HEK293 (cell line): Measurements from ENCODE around the gene PIK3R2.

Experiments
- EGR2 ChIP-seq: fragments of 450-650 bp; formaldehyde crosslinking; IDR thresholded peaks from 2 replicates; pipeline ENCODE4 v1.5.1; 2016; ENCODE audit warnings: low read depth, missing biosample characterization, missing genetic modification characterization
- GFI1B ChIP-seq: fragments of 450-650 bp; formaldehyde crosslinking; IDR thresholded peaks from 2 replicates; pipeline ENCODE4 v1.5.1; 2016; ENCODE audit warnings: missing biosample characterization, missing genetic modification characterization
- GLIS1 ChIP-seq: fragments of 450-650 bp; formaldehyde crosslinking; IDR thresholded peaks from 2 replicates; pipeline ENCODE4 v1.5.1; 2016; ENCODE audit warnings: missing biosample characterization, missing genetic modification characterization
- KLF16 ChIP-seq: fragments of 450-650 bp; formaldehyde crosslinking; IDR thresholded peaks from 2 replicates; pipeline ENCODE4 v1.5.1; 2017; ENCODE audit warnings: missing biosample characterization, missing genetic modification characterization
- KLF8 ChIP-seq: fragments of 450-650 bp; formaldehyde crosslinking; IDR thresholded peaks from 2 replicates; pipeline ENCODE4 v1.5.1; 2016; ENCODE audit warnings: missing biosample characterization, missing genetic modification characterization
- OSR2 ChIP-seq: fragments of 450-650 bp; formaldehyde crosslinking; IDR thresholded peaks from 2 replicates; pipeline ENCODE4 v1.5.1; 2016; ENCODE audit warnings: missing biosample characterization, missing genetic modification characterization
- SP3 ChIP-seq: fragments of 450-650 bp; formaldehyde crosslinking; IDR thresholded peaks from 2 replicates; pipeline ENCODE4 v1.5.1; 2016; ENCODE audit warnings: missing biosample characterization, missing genetic modification characterization
- SP7 ChIP-seq: fragments of 450-650 bp; formaldehyde crosslinking; IDR thresholded peaks from 2 replicates; pipeline ENCODE4 v1.5.1; 2016; ENCODE audit warnings: missing biosample characterization, missing genetic modification characterization
- ZBTB17 ChIP-seq: fragments of 450-650 bp; formaldehyde crosslinking; IDR thresholded peaks from 2 replicates; pipeline ENCODE4 v1.5.1; 2016; ENCODE audit warnings: missing biosample characterization, missing genetic modification characterization
- ZBTB20 ChIP-seq: fragments of 450-650 bp; formaldehyde crosslinking; IDR thresholded peaks from 2 replicates; pipeline ENCODE4 v1.5.1; 2016; ENCODE audit warnings: missing biosample characterization, missing genetic modification characterization
- ZFHX2 ChIP-seq: fragments of 450-650 bp; formaldehyde crosslinking; conservative IDR thresholded peaks from 2 replicates; pipeline ENCODE4 v1.5.1; 2016; ENCODE audit warnings: missing biosample characterization, missing genetic modification characterization
- ZFP69B ChIP-seq: fragments of 450-650 bp; formaldehyde crosslinking; IDR thresholded peaks from 2 replicates; pipeline ENCODE4 v1.5.1; 2016; ENCODE audit warnings: missing biosample characterization, missing genetic modification characterization
- ZIC2 ChIP-seq: fragments of 450-650 bp; formaldehyde crosslinking; IDR thresholded peaks from 2 replicates; pipeline ENCODE4 v1.5.1; 2016; ENCODE audit warnings: missing biosample characterization, missing genetic modification characterization
- ZNF133 ChIP-seq: fragments of 450-650 bp; formaldehyde crosslinking; IDR thresholded peaks from 2 replicates; pipeline ENCODE4 v1.5.1; 2016; ENCODE audit warnings: missing biosample characterization, missing genetic modification characterization
- ZNF169 ChIP-seq: fragments of 450-650 bp; formaldehyde crosslinking; IDR thresholded peaks from 2 replicates; pipeline ENCODE4 v1.5.1; 2016; ENCODE audit warnings: missing biosample characterization, missing genetic modification characterization
- ZNF335 ChIP-seq: fragments of 450-650 bp; formaldehyde crosslinking; conservative IDR thresholded peaks from 2 replicates; pipeline ENCODE4 v1.5.1; 2016; ENCODE audit warnings: missing biosample characterization, missing genetic modification characterization
- ZNF350 ChIP-seq: fragments of 450-650 bp; formaldehyde crosslinking; IDR thresholded peaks from 2 replicates; pipeline ENCODE4 v1.5.0; 2017; ENCODE audit warnings: missing biosample characterization, mild to moderate bottlenecking, missing genetic modification characterization
- ZNF391 ChIP-seq: fragments of 450-650 bp; formaldehyde crosslinking; IDR thresholded peaks from 2 replicates; pipeline ENCODE4 v1.5.1; 2016; ENCODE audit warnings: low read depth, missing biosample characterization, missing genetic modification characterization, borderline replicate concordance
- ZNF501 ChIP-seq: fragments of 450-650 bp; formaldehyde crosslinking; IDR thresholded peaks from 2 replicates; pipeline ENCODE4 v1.5.1; 2016; ENCODE audit warnings: missing biosample characterization, missing genetic modification characterization
- ZNF76 ChIP-seq: fragments of 450-650 bp; formaldehyde crosslinking; IDR thresholded peaks from 2 replicates; pipeline ENCODE4; 2016; ENCODE audit warnings: low read depth, missing biosample characterization, missing genetic modification characterization, borderline replicate concordance
- ZNF791 ChIP-seq: fragments of 450-650 bp; formaldehyde crosslinking; IDR thresholded peaks from 2 replicates; pipeline ENCODE4 v1.5.1; 2016; ENCODE audit warnings: missing biosample characterization, missing genetic modification characterization
- TF ChIP-seq, protein P1 (sequence below): fragments of 450-650 bp; formaldehyde crosslinking; IDR thresholded peaks from 2 replicates; pipeline ENCODE4 v1.5.1; 2016; ENCODE audit warnings: missing biosample characterization, missing genetic modification characterization
- TF ChIP-seq, protein P2 (sequence below): fragments of 450-650 bp; formaldehyde crosslinking; IDR thresholded peaks from 2 replicates; pipeline ENCODE4 v1.5.1; 2016; ENCODE audit warnings: missing biosample characterization, missing genetic modification characterization
- TF ChIP-seq, protein P3 (sequence below): fragments of 450-650 bp; formaldehyde crosslinking; IDR thresholded peaks from 2 replicates; pipeline ENCODE4 v1.5.1; 2016; ENCODE audit warnings: missing biosample characterization, missing genetic modification characterization
- TF ChIP-seq, protein P4 (sequence below): fragments of 450-650 bp; formaldehyde crosslinking; IDR thresholded peaks from 2 replicates; pipeline ENCODE4 v1.5.1; 2016; ENCODE audit warnings: missing biosample characterization, missing genetic modification characterization
- TF ChIP-seq, protein P5 (sequence below): fragments of 450-650 bp; formaldehyde crosslinking; IDR thresholded peaks from 2 replicates; pipeline ENCODE4 v1.5.1; 2016; ENCODE audit warnings: missing biosample characterization, missing genetic modification characterization
- TF ChIP-seq, protein P6 (sequence below): fragments of 450-650 bp; formaldehyde crosslinking; optimal IDR thresholded peaks from 2 replicates; pipeline ENCODE3; 2016; ENCODE audit warnings: missing biosample characterization, mild to moderate bottlenecking, missing genetic modification characterization

Gene PIK3R2

DNA sequence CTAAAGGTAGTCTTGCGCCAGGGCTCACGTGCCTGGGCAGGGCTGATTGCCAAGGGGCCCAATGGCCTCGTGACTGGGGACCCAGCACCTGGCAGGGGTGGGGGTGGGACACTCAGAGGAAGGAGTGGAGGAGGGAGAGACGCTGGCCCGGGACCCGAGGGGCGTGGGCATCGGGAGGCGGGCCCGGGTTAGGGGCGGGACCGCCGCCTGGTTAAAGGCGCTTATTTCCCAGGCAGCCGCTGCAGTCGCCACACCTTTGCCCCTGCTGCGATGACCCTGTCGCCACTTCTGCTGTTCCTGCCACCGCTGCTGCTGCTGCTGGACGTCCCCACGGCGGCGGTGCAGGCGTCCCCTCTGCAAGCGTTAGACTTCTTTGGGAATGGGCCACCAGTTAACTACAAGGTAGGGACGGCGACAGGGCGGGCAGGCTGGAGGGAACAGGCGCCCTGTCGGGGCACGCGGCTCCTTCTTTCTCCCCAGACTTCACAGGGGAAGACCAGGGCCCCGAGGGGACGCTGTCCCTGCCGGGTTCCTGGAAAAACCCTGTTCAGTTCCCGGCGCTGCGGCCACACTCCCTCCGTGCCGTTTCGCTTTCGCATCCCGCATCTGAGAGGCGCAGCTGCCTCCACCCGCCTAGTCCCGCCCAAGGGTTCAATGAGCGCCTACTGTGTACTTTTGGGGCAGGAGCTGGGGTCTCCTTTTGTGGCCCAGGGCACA is 20.8 kb downstream of the PIK3R2 start, which contains the start of gene IFI30 (continued):
- peak; percentile 5; the same call in 1 of the 2 replicates for TF ChIP-seq ZBTB17
- TF ChIP-seq ZNF76 = peak; percentile 66; the same call in 1 of the 2 replicates
- TF ChIP-seq KLF16 (tag by site-specific recombination) = peak; percentile 74
- peak; percentile 82 for TF ChIP-seq OSR2 (tag by site-specific recombination)
- peak; percentile 99 for TF ChIP-seq ZNF335 (tag by site-specific recombination)
- TF ChIP-seq ZNF791 (tag by site-specific recombination) = no peak
- TF ChIP-seq, protein P1, sequence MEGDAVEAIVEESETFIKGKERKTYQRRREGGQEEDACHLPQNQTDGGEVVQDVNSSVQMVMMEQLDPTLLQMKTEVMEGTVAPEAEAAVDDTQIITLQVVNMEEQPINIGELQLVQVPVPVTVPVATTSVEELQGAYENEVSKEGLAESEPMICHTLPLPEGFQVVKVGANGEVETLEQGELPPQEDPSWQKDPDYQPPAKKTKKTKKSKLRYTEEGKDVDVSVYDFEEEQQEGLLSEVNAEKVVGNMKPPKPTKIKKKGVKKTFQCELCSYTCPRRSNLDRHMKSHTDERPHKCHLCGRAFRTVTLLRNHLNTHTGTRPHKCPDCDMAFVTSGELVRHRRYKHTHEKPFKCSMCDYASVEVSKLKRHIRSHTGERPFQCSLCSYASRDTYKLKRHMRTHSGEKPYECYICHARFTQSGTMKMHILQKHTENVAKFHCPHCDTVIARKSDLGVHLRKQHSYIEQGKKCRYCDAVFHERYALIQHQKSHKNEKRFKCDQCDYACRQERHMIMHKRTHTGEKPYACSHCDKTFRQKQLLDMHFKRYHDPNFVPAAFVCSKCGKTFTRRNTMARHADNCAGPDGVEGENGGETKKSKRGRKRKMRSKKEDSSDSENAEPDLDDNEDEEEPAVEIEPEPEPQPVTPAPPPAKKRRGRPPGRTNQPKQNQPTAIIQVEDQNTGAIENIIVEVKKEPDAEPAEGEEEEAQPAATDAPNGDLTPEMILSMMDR = peak; percentile 30; the same call in 1 of the 2 replicates
- TF ChIP-seq ZNF133 (tag by site-specific recombination) = 0 out of 2 replicates have a peak, but pooled peaks have one; percentile 18
- TF ChIP-seq ZNF501 (tag by site-specific recombination) = peak; percentile 36; the same call in 1 of the 2 replicates
- TF ChIP-seq, protein P2, sequence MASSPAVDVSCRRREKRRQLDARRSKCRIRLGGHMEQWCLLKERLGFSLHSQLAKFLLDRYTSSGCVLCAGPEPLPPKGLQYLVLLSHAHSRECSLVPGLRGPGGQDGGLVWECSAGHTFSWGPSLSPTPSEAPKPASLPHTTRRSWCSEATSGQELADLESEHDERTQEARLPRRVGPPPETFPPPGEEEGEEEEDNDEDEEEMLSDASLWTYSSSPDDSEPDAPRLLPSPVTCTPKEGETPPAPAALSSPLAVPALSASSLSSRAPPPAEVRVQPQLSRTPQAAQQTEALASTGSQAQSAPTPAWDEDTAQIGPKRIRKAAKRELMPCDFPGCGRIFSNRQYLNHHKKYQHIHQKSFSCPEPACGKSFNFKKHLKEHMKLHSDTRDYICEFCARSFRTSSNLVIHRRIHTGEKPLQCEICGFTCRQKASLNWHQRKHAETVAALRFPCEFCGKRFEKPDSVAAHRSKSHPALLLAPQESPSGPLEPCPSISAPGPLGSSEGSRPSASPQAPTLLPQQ (tag by site-specific recombination) = peak; percentile 89
- TF ChIP-seq ZNF350 (tag by site-specific recombination) = no peak
- TF ChIP-seq ZFP69B (tag by site-specific recombination) = peak; percentile 63; the same call in 1 of the 2 replicates
- TF ChIP-seq, protein P3, sequence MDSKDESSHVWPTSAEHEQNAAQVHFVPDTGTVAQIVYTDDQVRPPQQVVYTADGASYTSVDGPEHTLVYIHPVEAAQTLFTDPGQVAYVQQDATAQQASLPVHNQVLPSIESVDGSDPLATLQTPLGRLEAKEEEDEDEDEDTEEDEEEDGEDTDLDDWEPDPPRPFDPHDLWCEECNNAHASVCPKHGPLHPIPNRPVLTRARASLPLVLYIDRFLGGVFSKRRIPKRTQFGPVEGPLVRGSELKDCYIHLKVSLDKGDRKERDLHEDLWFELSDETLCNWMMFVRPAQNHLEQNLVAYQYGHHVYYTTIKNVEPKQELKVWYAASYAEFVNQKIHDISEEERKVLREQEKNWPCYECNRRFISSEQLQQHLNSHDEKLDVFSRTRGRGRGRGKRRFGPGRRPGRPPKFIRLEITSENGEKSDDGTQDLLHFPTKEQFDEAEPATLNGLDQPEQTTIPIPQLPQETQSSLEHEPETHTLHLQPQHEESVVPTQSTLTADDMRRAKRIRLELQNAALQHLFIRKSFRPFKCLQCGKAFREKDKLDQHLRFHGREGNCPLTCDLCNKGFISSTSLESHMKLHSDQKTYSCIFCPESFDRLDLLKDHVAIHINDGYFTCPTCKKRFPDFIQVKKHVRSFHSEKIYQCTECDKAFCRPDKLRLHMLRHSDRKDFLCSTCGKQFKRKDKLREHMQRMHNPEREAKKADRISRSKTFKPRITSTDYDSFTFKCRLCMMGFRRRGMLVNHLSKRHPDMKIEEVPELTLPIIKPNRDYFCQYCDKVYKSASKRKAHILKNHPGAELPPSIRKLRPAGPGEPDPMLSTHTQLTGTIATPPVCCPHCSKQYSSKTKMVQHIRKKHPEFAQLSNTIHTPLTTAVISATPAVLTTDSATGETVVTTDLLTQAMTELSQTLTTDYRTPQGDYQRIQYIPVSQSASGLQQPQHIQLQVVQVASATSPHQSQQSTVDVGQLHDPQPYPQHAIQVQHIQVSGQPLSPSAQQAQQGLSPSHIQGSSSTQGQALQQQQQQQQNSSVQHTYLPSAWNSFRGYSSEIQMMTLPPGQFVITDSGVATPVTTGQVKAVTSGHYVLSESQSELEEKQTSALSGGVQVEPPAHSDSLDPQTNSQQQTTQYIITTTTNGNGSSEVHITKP (tag by site-specific recombination) = peak; percentile 95
- peak; percentile 94 for TF ChIP-seq SP3 (tag by site-specific recombination)
- TF ChIP-seq EGR2 (tag by site-specific recombination) = peak; percentile 65
- peak; percentile 73 for TF ChIP-seq ZIC2 (tag by site-specific recombination)
- peak; percentile 81 for TF ChIP-seq ZBTB20
- TF ChIP-seq KLF8 = peak; percentile 44
- no peak for TF ChIP-seq GFI1B (tag by site-specific recombination)
- TF ChIP-seq, protein P4, sequence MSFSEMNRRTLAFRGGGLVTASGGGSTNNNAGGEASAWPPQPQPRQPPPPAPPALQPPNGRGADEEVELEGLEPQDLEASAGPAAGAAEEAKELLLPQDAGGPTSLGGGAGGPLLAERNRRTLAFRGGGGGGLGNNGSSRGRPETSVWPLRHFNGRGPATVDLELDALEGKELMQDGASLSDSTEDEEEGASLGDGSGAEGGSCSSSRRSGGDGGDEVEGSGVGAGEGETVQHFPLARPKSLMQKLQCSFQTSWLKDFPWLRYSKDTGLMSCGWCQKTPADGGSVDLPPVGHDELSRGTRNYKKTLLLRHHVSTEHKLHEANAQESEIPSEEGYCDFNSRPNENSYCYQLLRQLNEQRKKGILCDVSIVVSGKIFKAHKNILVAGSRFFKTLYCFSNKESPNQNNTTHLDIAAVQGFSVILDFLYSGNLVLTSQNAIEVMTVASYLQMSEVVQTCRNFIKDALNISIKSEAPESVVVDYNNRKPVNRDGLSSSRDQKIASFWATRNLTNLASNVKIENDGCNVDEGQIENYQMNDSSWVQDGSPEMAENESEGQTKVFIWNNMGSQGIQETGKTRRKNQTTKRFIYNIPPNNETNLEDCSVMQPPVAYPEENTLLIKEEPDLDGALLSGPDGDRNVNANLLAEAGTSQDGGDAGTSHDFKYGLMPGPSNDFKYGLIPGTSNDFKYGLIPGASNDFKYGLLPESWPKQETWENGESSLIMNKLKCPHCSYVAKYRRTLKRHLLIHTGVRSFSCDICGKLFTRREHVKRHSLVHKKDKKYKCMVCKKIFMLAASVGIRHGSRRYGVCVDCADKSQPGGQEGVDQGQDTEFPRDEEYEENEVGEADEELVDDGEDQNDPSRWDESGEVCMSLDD (tag by site-specific recombination) = peak; percentile 84
- TF ChIP-seq, protein P5, sequence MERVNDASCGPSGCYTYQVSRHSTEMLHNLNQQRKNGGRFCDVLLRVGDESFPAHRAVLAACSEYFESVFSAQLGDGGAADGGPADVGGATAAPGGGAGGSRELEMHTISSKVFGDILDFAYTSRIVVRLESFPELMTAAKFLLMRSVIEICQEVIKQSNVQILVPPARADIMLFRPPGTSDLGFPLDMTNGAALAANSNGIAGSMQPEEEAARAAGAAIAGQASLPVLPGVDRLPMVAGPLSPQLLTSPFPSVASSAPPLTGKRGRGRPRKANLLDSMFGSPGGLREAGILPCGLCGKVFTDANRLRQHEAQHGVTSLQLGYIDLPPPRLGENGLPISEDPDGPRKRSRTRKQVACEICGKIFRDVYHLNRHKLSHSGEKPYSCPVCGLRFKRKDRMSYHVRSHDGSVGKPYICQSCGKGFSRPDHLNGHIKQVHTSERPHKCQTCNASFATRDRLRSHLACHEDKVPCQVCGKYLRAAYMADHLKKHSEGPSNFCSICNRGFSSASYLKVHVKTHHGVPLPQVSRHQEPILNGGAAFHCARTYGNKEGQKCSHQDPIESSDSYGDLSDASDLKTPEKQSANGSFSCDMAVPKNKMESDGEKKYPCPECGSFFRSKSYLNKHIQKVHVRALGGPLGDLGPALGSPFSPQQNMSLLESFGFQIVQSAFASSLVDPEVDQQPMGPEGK (tag by site-specific recombination) = peak; percentile 96
- no peak for TF ChIP-seq ZNF169 (tag by site-specific recombination)
- peak; percentile 89 for TF ChIP-seq GLIS1 (tag by site-specific recombination)
- TF ChIP-seq ZFHX2 (tag by site-specific recombination) = peak; percentile 73
- TF ChIP-seq SP7 (tag by site-specific recombination) = peak; percentile 75
- TF ChIP-seq, protein P6, sequence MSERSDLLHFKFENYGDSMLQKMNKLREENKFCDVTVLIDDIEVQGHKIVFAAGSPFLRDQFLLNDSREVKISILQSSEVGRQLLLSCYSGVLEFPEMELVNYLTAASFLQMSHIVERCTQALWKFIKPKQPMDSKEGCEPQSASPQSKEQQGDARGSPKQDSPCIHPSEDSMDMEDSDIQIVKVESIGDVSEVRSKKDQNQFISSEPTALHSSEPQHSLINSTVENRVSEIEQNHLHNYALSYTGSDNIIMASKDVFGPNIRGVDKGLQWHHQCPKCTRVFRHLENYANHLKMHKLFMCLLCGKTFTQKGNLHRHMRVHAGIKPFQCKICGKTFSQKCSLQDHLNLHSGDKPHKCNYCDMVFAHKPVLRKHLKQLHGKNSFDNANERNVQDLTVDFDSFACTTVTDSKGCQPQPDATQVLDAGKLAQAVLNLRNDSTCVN (tag by site-specific recombination) = peak; percentile 34
- TF ChIP-seq ZNF391 (tag by site-specific recombination) = peak; percentile 74; the same call in 1 of the 2 replicates
